Activated CD8-positive, alpha-beta T cell treated with anti-CD3 and anti-CD28 coated beads for 36 hours (primary cell): Measurements from ENCODE around the gene ZXDC. TPM values are rescaled to one million over a fixed set of nuclear protein-coding genes. Genes with fewer than 3 reads are reported as not detected.

Experiments
- ATAC-seq: fragments of 200-7000 bp; cut with Tn5 transposase; one replicate; pipeline ENCODE4 v1.10.0; 2021; ENCODE audit warnings: mild to moderate bottlenecking, moderate library complexity
- CTCF ChIA-PET: fragments of 350-600 bp; sonication (Branson Sonifier 250); formaldehyde crosslinking; loops from one replicate; lab custom pipeline; 2021; ENCODE audit warnings: antibody characterized with exemption; lab: Charles Lee
- POLR2A ChIA-PET: fragments of 350-600 bp; sonication (Branson Sonifier 250); formaldehyde crosslinking; loops from one replicate; lab custom pipeline; 2021; ENCODE audit warnings: antibody characterized with exemption; lab: Charles Lee
- DNase-seq: peaks from one replicate; pipeline ENCODE4 v3.0.0-alpha.2; 2020
- H3K27ac Mint-ChIP-seq: one replicate; pipeline ENCODE4 v1.8.0; 2021; ENCODE audit warnings: mild to moderate bottlenecking, mixed read lengths
- H3K27me3 Mint-ChIP-seq: one replicate; pipeline ENCODE4 v1.8.0; 2021; ENCODE audit warnings: mixed read lengths
- H3K36me3 Mint-ChIP-seq: one replicate; pipeline ENCODE4 v1.8.0; 2021; ENCODE audit warnings: low read depth, mixed read lengths
- H3K4me1 Mint-ChIP-seq: one replicate; pipeline ENCODE4 v1.8.0; 2021; ENCODE audit warnings: low read depth, mixed read lengths
- H3K4me3 Mint-ChIP-seq: one replicate; pipeline ENCODE4 v1.8.0; 2021; ENCODE audit warnings: mild to moderate bottlenecking, moderate library complexity, mixed read lengths
- H3K9me3 Mint-ChIP-seq: one replicate; pipeline ENCODE4 v1.8.0; 2021; ENCODE audit warnings: mixed read lengths
- CTCF ChIP-seq: fragments of 200-600 bp; IDR thresholded peaks from one replicate; pipeline ENCODE4 v1.8.0; 2022; ENCODE audit warnings: antibody characterized with exemption, mild to moderate bottlenecking
- intact Hi-C: fragments of 100-400 bp; cut with micrococcal nuclease; formaldehyde crosslinking; loops from one replicate; pipeline ENCODE4 v1.10.0; 2022
- total RNA-seq, 2 experiments: library from RNA; stranded (reverse); gene quantifications; one replicate each; pipeline ENCODE4 v1.2.3, GENCODE V29; 2021

The ZXDC gene
- total RNA-seq, 2 experiments from 2014 or later, result 27.8 to 29.8 TPM

DNA sequence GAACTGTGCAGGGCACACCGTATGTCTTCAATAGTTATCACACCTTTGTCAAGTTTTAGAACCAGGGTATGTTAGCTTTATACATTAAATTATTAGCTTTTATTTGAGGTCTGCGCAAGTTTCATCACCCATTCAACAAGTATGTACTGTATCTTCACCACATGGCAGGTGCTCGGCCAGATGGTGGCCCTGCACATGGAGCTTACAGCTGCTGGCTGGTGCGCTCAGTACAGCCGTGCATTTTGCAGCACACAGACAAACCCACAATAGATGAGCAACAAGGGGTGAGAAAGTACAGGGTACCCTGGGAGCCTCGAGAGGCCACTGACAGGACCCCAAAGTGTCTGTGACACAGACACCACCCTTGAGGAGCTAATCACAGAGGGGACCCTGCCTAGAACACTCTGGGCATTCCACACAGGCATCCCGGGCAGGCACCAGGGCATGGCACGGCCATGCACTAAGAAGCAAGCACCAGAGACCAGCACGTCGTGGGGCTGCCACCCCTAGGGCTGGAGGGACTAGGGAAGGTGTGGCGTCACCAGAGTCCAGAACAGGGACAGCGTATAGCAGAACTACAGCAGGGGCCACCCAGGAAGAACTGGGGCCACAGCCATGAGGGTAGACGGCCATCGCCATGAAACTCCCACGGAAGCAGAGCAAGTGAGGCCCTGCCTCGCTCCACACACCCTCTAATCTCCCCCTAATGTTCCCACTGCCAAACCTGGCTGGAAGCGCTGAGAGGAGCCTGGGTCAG, 27.4 kb downstream of the ZXDC start:
- ATAC-seq, result no peak
- no peaks in the 10 kb centered on the region for H3K9me3 Mint-ChIP-seq
- POLR2A ChIA-PET, result no interaction called here

GRCh38 chr3:126447456-126448106, 28.1 kb downstream of the ZXDC start:
- intact Hi-C loops, result no loop called here
- Mint-ChIP-seq H3K27ac (no peak overlapping the region), H3K4me1 (no peaks in the 10 kb centered on the region), H3K27me3 (no peaks in the 10 kb centered on the region), H3K36me3 (peaks cover 8% of the 10 kb centered on the region), H3K9me3 (no peaks in the 10 kb centered on the region), H3K4me3 (no peak overlapping the region)
- DNase-seq (no peak), ATAC-seq (no peak)
- ChIA-PET CTCF (interaction anchor here (1.3 to 1.5 kb wide), 2 partner anchors 8 to 75 kb away, joined by 3 read pairs; no protein-coding TSS in a partner anchor), POLR2A (no interaction called here)
- TF ChIP-seq CTCF, result no peak

More for the DNA sequence above, 27.4 kb downstream of the ZXDC start:
- Mint-ChIP-seq H3K36me3 (peaks cover 10% of the 10 kb centered on the region), H3K27me3 (no peaks in the 10 kb centered on the region), H3K4me1 (no peaks in the 10 kb centered on the region), H3K4me3 (no peak overlapping the region), H3K27ac (no peak overlapping the region)
- DNase-seq, result no peak
- intact Hi-C loops, result no loop called here
- TF ChIP-seq CTCF, result no peak
- CTCF ChIA-PET, result no interaction called here

DNA sequence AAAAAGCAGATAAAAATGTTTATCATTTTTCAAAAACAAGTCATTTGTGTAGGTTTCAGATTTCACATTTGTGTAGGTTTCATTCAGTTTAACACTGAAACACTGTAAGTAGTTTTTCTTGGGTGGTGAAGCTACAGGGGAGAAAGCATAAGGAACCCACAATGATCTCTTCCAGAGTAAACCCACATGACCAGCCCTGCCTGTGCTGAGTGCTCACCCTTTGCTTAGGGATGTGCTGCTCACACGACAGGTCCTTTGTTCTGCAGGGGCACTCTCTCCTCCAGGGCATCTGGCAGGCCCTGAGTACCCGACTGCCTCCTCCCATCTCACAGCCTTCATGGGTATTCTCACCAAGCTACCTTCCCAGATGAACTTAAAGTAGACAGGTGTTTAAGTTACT, 28.9 kb downstream of the ZXDC start:
- intact Hi-C loops, result no loop called here
- H3K27ac Mint-ChIP-seq, result no peak overlapping the region

GRCh38 chr3:126446301-126446700, 29.4 kb downstream of the ZXDC start:
- Mint-ChIP-seq H3K9me3 (no peaks in the 10 kb centered on the region), H3K27me3 (no peaks in the 10 kb centered on the region), H3K4me1 (no peaks in the 10 kb centered on the region), H3K4me3 (no peak overlapping the region), H3K27ac (no peak overlapping the region), H3K36me3 (peaks cover 5% of the 10 kb centered on the region)
- intact Hi-C loops, result no loop called here
- no peak for TF ChIP-seq CTCF
- DNase-seq (no peak), ATAC-seq (no peak)
- CTCF ChIA-PET, result interaction anchor here (1.3 to 1.9 kb wide), 3 partner anchors 9 to 76 kb away, joined by 3 to 5 read pairs (median 3); no protein-coding TSS in a partner anchor
- POLR2A ChIA-PET, result no interaction called here

More for the DNA sequence above, 28.9 kb downstream of the ZXDC start:
- H3K4me1 Mint-ChIP-seq, result no peaks in the 10 kb centered on the region
- H3K4me3 Mint-ChIP-seq, result no peak overlapping the region
- ChIA-PET POLR2A (no interaction called here), CTCF (interaction anchor here (1.3 to 1.5 kb wide), 2 partner anchors 9 to 76 kb away, joined by 3 read pairs; no protein-coding TSS in a partner anchor)
- TF ChIP-seq CTCF, result no peak
- no peak for DNase-seq
- H3K27me3 Mint-ChIP-seq, result no peaks in the 10 kb centered on the region
- no peak for ATAC-seq
- H3K9me3 Mint-ChIP-seq, result no peaks in the 10 kb centered on the region
- peaks cover 8% of the 10 kb centered on the region for H3K36me3 Mint-ChIP-seq

- H3K27ac Mint-ChIP-seq, result no peak overlapping the region
- no peaks in the 10 kb centered on the region for H3K4me1 Mint-ChIP-seq
- no peaks in the 10 kb centered on the region for H3K36me3 Mint-ChIP-seq
- CTCF ChIA-PET, result interaction anchor here (1.9 kb wide), 1 partner anchor 26 kb away, joined by 5 read pairs; no protein-coding TSS in a partner anchor
- TF ChIP-seq CTCF, result no peak
- intact Hi-C loops, result no loop called here
- H3K27me3 Mint-ChIP-seq, result no peaks in the 10 kb centered on the region
- no peak overlapping the region for H3K4me3 Mint-ChIP-seq
- POLR2A ChIA-PET, result no interaction called here
- DNase-seq (no peak), ATAC-seq (no peak)
- H3K9me3 Mint-ChIP-seq, result no peaks in the 10 kb centered on the region
These were observed 30.2 kb downstream of the ZXDC start for GRCh38 chr3:126445506-126445905.
